NT2/D1 (cell line): ENCODE measurements around the gene JARID2.

Source experiments
- SUZ12 ChIP-seq: IDR thresholded peaks from 2 replicates; pipeline ENCODE4 v1.6.1; 2011; ENCODE audit not compliant: insufficient read length, insufficient read depth; ENCODE audit errors: extremely low read depth
- ZNF274 ChIP-seq: IDR thresholded peaks from 2 replicates; pipeline ENCODE4 v1.6.1; 2011; ENCODE audit warnings: mild to moderate bottlenecking, low read depth, low read length

- TF ChIP-seq ZNF274 (no peak), SUZ12 (no peak)
Measured at GRCh38 chr6:15489261-15489962, 243.5 kb downstream of the JARID2 start.
